SHP77 (cell line): ENCODE measurements around the gene CCDC70.
"Not testable (repeated sequence)": the region's sequence is repeated elsewhere in the genome, so short reads cannot be mapped to it uniquely, and the experiment has no call there.

Source experiments
- DNase-seq, 2 experiments: peaks; one replicate each; lab custom pipeline; 2025; lab: John Stamatoyannopoulos, UW

CCDC70 gene

DNA sequence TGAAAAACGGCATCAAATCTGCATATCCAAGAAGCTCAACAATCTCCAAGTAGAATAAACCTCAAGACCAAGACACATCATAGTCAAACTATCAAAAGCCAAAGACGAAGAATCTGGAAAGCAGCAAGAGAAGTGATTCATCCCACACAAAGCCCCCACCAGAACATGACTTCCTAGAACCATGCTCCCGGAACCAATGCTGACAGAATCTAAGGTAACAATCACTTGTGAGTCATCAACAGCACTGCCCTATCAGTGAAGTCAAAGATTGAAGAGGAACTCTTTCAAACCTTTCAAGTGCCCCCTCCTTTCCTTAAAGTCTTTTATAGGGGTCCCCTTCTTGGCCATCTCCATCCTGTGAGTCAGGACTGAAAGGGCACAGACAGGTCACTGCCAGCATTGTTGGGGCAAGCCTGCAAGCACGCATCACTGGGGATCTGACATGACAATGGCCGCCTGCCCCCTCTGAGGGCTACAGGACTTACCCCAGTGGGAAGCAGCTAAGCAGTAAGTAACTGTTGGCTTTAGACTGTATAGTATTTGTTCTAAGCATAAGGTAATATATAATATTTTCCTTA is at the start of gene CCDC70:
TSS of gene CCDC70 (plus strand) at position 247 of the 578 bp plus-strand sequence. CDS start 3,443 bp downstream, outside the sequence.
- no peak for DNase-seq

DNA sequence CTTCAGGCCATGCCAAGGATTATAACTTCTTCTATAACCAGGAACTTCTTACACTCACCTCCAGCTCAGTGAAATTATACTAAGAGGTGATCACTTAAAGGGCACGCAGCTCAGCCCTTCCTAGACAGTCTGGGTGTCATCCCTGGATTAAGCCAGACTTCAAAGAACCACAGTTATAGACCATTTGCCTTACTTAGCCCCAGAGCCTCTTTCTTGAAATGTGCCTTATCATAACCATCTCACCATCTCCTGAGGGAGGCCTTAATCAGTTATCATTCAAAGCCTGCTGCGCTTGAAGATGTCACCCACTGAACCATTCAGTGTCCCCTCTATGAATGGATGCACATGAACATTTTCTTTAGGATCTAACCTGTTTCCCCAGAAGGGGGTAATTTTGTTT is 47.7 kb upstream of the CCDC70 start:
- no peak for DNase-seq

DNA sequence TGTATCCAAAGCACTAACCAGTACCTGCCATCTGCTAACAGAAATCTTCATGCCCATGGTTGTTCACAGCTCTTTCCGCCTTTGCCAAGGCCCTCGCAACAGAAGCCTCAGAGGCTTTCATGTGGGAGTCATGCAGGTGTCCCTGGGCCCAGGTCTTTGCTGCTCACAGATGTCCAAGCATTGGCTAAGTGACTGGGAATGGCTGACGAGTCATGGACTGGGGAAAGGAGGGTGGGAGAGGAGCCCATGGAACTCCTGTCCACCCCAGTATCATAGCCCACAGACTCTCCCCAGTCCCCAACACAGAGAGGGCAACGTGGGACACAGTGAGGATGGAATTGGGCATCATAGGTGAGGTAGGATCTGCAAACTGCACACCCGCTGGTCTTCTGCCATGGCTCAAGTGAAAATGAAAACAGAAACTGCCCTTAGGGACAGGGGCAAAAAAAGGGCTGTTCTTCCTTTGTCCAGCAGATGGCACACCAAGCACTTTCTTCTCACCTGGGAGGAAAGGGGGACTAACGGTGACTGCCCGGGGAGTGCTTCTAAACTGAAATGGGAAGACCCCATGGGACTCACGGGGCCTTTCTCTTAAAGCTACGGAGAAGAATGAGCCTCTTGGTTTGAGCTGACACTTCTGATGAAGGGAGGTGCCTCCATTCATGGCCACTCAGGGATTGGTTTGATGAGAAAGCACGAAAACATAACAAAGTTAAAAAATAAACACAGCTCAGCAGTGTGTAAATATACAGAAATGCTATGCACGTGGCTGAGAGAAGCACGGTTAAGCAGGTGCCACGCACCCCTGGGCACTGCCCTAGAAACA is 46.7 kb upstream of the CCDC70 start:
- peak; percentile 38 to 67 for DNase-seq

DNA sequence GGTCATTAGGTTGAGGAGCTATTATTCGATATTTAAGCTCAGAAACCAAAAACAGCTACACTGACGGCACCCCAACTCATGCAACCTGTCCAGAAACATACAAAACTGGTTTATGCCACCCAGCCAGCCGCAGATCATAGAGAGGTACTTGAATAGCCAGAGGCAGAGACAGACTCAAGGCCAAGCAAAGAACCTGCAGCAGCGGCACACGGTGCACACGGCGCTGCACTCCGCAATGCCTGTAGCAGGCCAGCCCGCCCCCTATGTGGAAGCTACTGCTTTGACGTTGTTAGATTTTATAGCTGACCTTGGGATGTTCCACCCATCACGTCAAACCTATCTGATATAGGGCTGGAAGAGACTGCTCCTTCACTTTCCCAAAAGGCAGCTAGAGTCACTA is 45.9 kb upstream of the CCDC70 start:
- no peak for DNase-seq

DNA sequence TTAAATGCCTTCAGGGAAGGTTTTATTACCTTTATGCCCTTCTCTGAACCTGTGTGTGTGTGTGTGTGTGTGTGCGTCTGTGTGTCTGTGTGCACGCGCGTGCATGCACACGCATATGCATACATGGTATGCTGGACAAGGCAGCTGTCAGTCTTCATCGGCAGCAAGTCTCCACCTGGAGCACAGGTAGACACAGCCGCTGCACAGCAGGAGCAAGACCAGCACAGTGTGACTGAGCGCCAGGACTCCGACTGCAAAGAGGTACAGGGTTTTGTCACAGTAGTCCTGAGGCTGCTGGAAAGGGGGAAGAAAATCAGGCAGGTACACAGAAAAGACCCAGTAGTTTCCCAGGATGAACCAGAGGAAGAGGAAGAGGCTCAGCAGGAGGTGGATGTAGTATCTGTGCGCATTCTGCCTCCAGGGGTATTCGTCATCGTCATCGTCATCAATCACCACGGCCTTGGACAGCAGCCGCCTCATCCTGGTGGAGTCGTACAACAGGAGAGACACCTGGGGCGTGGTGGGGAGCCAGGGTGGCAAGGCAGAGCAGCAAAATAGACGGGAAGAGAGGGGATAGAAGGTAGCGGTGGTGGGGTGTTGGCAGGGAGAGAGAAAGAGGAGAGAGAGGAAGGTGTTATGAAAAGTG is 45.0 kb upstream of the CCDC70 start:
- DNase-seq, result no peak

DNA sequence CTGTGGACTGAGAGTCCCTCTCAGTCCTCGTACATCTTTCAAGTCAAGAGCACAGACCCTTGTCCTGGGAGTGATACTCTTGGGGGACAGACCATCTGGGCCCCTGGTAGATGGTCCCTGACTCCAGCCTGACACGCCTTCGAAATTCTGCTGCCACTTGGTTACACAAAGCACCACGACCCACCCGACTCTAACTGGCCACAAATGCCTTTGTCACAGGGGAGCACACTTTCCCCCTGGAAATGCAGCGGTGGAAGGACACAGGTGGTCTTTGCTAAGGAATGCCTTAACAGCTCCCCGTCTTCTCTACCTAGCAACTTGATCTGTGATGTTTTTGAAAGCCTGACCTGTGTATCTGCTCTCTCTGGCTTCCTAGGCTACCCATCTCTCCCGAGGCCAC is 44.1 kb upstream of the CCDC70 start:
- DNase-seq, result no peak

DNA sequence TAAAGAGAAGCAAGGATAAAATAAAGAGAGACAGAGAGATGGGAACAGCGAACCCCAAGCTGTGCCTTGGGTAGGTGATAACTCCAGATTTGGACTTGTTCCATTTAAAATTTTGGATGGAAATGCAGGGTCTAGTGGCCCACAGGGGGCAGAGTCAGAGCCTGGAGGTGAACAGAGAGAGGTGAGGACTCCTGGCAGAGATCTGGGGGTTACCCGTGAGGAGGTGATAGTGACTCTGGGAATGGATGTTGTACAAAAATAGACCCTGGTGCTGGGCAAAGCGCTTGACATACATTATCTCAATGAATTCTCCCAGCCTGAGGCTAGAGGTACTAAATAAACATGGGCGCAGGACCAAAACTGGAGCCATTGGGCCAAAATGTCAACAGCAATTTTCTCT is 43.5 kb upstream of the CCDC70 start:
- DNase-seq, result no peak

DNA sequence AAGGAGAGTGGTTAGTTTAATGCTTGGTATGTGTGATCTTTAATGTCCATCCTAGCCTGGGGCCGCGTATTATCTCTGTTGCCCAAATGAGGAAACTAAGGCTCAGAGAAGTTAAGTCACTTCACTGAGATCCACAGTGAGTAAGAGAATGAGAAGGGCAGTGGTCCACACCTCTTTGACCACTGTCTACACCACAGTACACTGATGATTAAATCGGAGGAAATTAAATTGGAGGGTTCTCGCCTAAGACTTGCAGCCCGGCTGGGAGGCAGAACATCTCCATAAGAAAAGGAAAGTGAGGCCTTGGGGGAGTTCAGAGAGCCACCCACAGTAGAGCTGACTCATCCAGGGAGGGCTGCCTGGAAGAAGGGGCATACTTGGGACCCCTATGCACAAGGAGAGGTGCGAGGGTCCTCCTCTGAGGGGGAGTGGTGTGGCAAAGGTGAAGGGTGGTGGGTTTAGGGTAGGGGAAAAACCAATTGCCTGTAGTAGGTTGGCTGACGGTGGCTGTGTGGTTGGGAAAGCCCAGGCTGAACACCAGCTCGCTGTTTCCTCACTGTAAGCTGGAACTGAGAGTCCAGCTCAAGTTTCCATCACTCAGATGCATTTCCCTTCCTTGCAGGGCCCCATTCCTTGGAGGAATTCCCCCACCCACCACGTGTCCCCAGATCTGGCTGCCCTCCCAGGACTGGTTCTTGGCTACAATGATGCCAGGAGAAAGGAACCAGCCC is 42.8 kb upstream of the CCDC70 start:
- no peak for DNase-seq

DNA sequence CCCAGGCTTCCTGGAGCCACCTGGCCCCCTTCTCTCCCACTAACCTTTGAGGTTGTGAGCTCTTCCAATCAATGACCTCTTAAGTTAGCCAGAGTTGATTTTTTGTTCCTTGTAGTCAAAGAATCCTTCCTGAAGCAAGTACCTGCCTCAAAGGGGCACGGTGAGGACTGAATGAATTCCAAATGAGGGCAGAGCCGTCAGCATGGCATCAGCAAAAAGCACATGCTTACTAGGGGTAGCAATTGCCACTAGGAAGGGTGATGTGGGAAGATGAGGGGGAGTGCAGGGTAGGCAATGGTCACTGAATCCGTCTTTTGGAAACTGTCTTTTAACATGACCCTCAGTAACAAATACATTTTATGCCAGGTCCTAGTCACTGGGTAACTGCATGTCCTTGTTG is 42.2 kb upstream of the CCDC70 start:
- no peak for DNase-seq

DNA sequence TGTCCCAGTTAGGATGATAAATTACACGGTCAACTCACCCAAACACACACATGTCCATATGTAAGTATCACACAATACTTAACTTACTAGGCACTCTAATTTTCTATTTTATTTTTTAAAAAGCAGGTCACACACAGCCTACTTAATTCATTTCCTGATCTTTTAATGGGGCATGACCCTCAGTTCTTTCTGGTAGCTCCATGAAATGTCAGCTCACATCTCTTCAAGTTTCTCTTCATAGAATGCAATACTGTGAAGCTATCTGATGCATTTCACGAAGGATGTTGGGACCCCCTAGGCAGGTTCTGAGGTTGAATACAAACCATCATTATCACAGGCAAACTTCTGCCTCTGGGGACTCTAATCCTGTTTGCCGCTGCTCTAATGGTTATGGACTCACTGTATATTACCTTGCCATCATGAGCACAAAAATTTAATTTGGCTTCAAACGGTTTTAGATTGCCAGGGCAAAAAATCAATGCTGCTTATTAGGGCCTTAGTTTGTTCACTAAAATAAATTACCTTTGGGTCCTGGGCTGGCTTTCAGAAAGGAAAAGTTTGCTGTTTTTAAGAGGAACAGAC is 41.7 kb upstream of the CCDC70 start:
- no peak for DNase-seq

DNA sequence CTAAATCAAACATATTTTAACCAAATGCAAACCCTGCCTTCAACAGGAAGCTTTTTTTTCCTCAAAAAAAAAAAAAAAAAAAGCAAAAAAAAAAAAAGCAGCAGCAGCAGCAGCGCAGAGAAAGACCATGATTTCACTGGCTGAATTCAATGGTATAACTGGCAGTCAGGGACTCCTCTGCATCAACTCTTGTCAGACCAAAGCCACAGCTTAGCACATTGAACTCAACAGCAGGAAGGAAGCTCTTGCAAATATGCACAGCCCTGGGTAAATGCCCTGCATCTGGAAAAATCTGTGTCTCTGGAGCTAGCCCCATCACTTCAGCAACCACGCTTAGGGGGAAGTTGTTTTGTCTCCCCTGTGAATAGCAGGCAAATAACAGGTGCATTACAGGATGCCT is 40.2 kb upstream of the CCDC70 start:
- DNase-seq, result no peak

DNA sequence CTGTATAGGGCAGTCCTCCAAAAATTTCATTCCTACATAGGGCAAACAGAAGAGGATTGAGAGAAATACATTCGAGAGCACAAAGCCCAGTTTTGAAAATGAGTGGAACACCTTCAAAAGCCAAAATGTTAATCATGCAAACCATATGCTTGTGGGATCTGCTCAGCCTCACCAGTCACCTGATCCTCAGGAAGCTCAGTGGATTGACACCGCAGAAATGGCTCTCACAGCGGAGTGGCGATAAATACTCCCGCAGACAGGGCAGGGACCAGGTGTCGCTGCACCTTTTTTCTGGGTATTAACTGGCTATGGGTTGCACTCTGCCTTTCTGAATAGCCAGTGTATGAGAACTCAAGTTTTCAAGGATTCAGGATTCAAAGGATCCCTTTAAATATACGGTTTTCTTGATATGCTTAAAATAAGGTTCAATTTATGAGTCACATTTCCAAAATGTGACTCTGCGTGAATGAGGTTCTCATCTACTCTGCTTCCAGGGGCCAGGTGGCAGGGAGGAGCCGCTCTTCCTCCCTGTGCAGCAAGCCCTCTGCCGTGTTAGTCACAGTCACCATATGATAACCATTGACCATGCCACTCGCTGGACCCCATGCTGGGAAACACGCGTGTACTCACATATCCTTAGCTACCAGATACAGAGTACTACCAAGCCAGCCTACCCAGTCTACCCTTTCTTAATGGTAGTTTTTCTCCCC is 39.5 kb upstream of the CCDC70 start:
- DNase-seq, result no peak

DNA sequence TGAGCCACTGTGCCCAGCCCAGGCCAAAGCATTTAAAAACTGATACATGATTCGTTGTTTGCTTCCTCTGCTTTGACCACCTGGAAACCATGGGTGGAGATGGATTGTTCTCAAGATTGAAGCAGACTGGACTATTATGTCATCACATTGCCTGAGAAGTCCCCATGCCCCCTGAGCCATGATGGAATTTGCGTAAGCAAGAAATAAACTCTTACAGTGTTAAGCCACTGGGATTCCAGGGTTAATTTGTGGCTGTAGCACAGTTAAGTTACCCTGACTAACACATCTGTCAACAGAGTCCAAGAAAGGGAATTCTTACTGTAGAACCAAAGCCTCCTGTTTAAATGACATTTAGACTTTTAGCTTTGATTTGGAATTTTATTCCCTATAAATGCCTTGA is 38.4 kb upstream of the CCDC70 start:
- DNase-seq, result no peak

DNA sequence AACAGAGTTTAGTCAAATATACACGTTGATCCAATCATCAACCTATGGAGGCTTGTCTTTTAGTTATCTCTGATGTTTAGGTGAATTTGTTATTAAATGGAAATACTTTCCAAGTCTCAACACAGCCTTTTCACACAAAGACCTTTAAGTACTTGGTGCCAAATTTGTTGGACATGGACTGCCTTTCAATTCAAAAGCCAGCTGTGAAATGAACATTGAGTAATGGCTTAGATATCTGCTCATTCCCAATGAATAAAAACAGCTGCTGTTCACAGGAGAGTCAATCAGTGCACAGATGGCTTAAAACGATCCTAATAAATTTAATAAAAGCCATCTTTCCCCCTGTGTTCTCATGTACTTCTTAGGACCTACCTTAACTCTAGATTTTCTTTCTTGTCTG is 37.9 kb upstream of the CCDC70 start:
- no peak for DNase-seq

DNA sequence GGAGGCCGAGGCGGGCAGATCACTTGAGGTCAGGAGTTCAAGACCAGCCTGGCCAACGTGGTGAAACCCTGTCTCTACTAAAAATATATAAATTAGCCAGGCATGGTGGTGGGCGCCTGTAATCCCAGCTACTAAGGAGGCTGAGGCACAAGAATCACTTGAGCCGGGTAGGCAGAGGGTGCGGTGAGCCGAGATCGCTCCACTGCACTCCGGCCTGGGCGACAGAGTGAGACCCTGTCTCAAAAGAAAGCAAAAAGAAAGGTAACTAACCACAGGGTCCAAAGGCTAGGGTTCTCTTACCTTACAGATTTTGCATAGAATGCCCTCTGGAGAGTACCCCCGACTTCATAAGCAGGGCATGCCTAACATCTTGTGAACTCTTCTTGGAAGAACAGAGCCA is 37.1 kb upstream of the CCDC70 start:
- not testable (repeated sequence) for DNase-seq

DNA sequence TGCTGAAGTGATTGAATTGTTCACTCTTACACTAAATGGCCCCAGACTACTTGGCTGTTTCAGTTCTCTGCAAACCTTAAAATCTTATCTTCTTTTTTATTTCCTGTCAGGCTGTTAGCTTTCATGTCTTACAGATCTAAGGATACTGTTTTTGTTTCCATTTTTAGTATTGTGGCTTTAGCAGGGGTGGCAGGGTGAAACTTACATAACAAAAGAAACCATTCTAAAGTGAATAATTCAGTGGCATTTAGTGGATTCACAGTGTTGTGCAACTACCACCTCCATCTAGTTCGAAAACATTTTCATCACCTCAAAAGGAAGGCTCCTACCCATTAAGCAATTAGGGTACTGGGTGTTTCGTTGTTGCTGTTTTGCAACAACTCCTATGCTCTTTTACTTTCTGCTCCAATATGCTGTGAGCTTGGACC is 36.6 kb upstream of the CCDC70 start:
- no peak for DNase-seq

DNA sequence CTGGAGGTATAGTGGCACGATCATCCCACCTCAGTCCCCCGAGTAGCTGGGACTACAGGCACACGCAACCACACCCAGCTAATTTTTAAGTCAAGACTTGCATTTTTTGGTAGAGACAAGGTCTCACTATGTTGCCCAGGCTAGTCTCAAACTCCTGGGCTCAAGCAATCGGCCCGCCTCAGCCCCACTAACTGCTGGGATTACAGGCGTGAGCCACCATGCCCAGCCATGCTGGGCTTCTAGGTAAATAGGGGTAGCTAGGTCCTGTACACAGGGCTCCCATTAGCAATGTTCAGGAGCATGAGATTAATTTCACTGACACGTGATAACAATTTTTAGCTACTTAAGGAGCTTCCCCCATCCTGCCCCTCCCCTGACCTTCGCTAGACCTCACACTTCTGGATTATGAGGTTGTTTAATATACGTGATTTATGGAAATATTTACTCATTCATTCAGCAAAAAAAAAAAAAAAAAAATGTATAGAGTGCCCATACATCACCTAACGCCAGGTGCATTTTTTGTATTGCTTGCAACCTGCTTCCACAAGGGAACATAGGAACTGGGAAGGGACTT is 36.0 kb upstream of the CCDC70 start:
- no peak for DNase-seq

DNA sequence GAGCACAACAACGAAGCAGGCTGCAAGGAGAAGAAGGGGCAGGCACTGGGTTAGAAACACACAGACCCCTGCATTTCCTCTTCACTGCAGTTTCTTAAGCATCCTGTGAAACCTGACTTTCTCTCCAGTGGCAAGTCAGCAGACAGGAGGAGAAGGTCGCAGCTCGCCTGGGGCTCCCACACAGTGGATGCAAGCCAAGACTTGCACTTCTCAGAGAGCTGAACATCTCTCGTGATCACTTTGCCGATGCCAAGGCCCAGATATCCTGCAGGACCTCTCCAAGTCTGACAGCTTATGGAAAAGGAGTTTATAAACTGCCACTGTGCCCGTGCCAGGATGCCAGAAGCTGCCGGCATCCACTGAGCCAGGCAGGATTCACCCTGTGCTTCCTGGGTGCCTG is 35.2 kb upstream of the CCDC70 start:
- no peak for DNase-seq

DNA sequence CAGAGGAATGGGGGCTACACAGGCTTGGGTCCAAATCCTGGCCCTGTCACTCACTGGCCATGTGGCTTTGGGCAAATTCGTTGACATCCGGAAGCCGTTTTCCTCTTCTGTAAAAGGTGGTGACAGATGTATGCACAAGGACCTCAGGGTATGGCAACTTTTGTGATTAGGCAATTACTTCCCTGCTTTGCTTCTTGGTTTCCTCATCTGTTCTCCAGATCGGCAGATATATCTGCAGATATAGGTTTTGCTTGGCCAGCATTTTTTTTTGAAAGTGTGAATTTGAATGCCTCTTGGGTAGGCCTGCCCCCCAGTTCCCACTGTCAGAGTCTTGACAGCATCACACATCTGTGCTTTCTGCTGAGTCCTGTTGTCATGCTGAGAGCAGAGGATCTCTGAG is 34.5 kb upstream of the CCDC70 start:
- DNase-seq, result no peak

DNA sequence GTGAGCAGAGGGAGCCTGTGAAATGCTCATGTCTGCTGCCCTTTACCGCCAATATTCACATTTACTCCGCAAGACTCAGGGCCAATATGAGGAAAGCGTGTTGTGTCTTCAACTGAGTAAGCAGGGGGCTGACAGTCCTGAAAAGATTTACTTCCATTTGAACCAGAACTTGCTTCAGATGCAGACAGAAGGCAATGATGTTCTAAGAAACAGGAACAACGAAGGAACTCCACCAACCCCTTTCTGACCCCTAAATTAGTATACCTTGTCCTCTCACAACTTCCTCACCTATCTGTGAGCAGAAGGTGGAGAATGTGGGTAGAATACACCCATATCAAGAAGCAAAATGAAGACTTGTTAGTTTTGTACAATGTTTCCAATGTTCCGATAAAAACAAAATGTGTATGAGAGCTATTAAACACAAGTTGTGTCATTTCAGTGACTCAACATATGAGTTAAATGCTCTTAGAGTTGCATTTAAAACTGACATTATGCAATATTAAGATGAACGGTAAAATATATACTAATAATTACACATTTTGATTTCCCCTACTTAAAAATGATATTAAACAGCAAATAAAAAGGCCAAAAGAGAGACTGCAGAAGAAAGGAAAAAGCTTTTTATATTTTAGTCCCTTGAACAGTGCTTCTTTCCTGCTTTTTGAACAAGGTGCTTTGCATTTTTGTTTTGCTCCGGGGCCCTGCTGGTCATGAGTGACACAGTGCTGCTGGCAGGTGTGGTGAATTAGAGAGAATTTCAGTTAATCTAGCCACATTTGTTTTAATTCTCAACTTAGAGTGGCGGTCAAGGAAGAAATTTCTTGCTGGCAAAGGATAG is 32.8 kb upstream of the CCDC70 start:
- DNase-seq, result no peak
